GM13976 (cell line): ENCODE results near the gene PINK1.

ENCODE experiments used
- DNase-seq: peaks from one replicate; pipeline ENCODE4 v3.0.0; 2012; ENCODE audit warnings: low spot score
- in situ Hi-C: fragments of 300-500 bp; cut with MboI; formaldehyde crosslinking; loops from one replicate; pipeline ENCODE4 v1.12.0; 2022; ENCODE audit warnings: low sequenced_read_pairs, mixed read lengths, inconsistent platforms; ENCODE audit not compliant: unreplicated experiment
- TF ChIP-seq, protein P1 (sequence below): IDR thresholded peaks from 2 replicates; pipeline ENCODE4 v1.5.1; 2012; ENCODE audit warnings: borderline replicate concordance, mild to moderate bottlenecking; ENCODE audit not compliant: insufficient read depth; ENCODE audit errors: extremely low read depth, missing control alignments, control extremely low read depth

The PINK1 gene

DNA sequence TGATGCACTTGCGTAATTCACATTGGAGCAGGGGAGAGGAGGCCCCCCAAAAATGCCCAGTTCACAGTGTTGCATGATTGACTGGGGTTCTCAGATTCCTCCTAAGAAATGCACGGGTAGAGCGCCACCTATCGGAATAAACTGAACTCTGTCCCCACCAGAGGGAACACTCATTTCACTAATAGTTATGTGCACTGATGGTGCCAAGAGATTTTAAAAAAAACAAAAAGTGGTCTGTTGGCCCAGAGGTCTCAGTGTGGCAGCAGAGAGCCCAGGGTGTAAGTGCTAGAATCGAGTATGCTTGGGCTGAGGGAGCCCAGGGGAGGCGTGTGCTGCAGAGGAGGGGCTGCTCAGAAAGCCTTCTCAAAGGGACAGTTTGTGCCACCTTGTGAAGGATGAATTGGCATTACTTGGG, 6.9 kb downstream of the PINK1 start:
- in situ Hi-C loops = loop anchor here (10.0 kb wide), 1 partner anchor 65 kb away; no protein-coding TSS in a partner anchor
- TF ChIP-seq, protein P1, sequence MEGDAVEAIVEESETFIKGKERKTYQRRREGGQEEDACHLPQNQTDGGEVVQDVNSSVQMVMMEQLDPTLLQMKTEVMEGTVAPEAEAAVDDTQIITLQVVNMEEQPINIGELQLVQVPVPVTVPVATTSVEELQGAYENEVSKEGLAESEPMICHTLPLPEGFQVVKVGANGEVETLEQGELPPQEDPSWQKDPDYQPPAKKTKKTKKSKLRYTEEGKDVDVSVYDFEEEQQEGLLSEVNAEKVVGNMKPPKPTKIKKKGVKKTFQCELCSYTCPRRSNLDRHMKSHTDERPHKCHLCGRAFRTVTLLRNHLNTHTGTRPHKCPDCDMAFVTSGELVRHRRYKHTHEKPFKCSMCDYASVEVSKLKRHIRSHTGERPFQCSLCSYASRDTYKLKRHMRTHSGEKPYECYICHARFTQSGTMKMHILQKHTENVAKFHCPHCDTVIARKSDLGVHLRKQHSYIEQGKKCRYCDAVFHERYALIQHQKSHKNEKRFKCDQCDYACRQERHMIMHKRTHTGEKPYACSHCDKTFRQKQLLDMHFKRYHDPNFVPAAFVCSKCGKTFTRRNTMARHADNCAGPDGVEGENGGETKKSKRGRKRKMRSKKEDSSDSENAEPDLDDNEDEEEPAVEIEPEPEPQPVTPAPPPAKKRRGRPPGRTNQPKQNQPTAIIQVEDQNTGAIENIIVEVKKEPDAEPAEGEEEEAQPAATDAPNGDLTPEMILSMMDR = peak; percentile 64
- DNase-seq = peak; percentile 82

DNA sequence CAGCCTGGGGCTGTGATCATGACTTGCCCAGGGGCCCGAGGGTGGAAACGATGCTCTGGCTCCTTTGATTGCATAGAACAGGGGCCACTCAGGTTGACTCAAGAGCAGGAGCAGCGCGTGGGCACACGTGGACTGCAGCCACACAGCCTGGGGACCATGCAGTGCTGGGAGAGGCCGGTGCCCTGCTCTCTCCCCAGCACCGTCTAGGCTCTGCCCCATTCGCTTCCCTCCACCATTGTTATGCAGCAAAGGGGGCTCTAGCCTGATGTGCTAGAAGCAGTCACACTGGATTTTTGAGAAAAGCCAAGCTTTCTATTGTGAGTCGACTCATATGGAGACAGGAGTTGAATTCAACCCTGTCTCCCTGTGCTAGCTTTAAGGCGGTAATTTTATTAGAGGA, 8.7 kb downstream of the PINK1 start:
- in situ Hi-C loops = loop anchor here (10.0 kb wide), 1 partner anchor 67 kb away; no protein-coding TSS in a partner anchor
- TF ChIP-seq, protein P1 = no peak
- no peak for DNase-seq

DNA sequence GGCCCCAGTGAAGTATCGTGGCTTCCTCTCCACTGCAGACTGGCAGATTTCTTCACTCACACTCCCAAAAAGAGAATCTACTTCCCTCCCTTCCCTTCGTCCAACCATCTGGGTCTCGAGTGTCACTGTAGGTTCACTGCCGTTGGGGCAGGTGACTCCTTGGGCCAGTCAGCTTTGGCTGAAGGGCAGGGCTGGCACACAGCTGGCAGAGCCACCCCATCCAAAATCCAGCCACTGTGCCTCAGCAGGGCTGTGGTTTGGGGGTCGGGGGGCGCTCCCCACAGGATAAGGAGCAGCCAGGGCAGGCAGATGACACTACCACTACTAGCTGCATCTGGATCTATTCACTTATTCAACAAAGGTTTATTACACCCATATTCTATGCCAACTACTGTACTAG, 9.8 kb downstream of the PINK1 start:
- in situ Hi-C loops = loop anchor here (10.0 kb wide), 1 partner anchor 68 kb away; no protein-coding TSS in a partner anchor
- TF ChIP-seq, protein P1 = no peak
- no peak for DNase-seq

DNA sequence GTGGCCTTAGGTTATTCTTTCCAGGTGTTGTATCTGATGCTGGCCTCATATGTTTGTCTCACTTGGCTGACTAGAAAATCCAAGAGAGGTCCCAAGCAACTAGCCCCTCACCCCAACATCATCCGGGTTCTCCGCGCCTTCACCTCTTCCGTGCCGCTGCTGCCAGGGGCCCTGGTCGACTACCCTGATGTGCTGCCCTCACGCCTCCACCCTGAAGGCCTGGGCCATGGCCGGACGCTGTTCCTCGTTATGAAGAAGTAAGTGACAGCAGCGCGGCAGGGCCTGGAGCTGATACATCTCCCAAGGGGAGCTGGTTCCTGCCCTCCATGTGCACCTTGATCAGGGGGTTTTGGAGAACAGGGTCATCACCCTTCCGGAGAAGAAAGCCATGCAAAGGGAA, 11.2 kb downstream of the PINK1 start:
- DNase-seq = no peak
- in situ Hi-C loops = loop anchor here (10.0 kb wide), 1 partner anchor 70 kb away; no protein-coding TSS in a partner anchor
- TF ChIP-seq, protein P1 = no peak

DNA sequence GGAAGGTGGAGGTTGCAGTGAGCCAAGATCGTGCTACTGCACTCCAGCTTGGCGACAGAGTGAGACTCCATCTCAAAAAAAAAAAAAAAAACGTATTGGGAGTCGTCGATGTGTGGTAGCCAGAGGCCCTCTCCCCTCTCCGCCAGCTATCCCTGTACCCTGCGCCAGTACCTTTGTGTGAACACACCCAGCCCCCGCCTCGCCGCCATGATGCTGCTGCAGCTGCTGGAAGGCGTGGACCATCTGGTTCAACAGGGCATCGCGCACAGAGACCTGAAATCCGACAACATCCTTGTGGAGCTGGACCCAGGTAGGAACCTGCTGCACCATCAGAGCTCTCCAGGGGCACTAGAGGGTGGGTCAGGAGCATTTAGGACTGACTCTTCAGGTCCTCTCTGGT, 12.2 kb downstream of the PINK1 start:
- TF ChIP-seq, protein P1 = no peak
- in situ Hi-C loops = loop anchor here (10.0 kb wide), 1 partner anchor 71 kb away; no protein-coding TSS in a partner anchor
- DNase-seq = no peak

DNA sequence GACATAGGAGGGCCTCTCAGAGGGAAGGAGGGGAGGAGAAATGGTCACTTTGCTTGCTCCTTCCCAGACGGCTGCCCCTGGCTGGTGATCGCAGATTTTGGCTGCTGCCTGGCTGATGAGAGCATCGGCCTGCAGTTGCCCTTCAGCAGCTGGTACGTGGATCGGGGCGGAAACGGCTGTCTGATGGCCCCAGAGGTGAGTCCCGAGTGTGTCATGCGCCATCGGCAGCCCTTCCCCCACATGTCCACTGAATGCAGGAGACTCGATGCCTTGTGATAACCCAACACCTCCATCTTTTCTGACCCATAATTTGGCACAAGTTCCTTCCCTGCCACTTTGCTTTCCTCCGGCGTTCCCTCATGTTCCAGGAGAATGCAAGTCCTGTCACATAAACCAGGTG, 15.2 kb downstream of the PINK1 start:
- no peak for DNase-seq
- in situ Hi-C loops = loop anchor here (10.0 kb wide), 1 partner anchor 74 kb away; no protein-coding TSS in a partner anchor
- TF ChIP-seq, protein P1 = no peak
